Ascending aorta (tissue), 2 donors: ENCODE measurements around the gene KLHDC8B. TPM values are rescaled to one million over a fixed set of nuclear protein-coding genes. Genes with fewer than 3 reads are reported as not detected.

Experiments
- DNase-seq, 2 donors: peaks; one replicate each; pipeline ENCODE4 v3.0.0-alpha.2; 2019; ENCODE audit warnings: low spot score in 2 of 2
- H3K27ac ChIP-seq, 2 donors: fragments of 200-600 bp; sonication (generic); one replicate each; pipeline ENCODE4 v1.5.1; 2016 to 2017; ENCODE audit warnings: mild to moderate bottlenecking in 1 of 2
- H3K27me3 ChIP-seq: fragments of 200-600 bp; sonication (generic); one replicate; pipeline ENCODE4 v1.5.1; 2017
- H3K36me3 ChIP-seq, 2 donors: fragments of 200-600 bp; sonication (generic); one replicate each; pipeline ENCODE4 v1.5.1; 2016
- H3K4me1 ChIP-seq, 2 donors: fragments of 200-600 bp; sonication (generic); one replicate each; pipeline ENCODE4 v1.5.1; 2016 to 2017; ENCODE audit warnings: mild to moderate bottlenecking in 1 of 2
- H3K4me3 ChIP-seq, 2 donors: fragments of 200-600 bp; sonication (generic); one replicate each; pipeline ENCODE4 v1.5.1; 2016 to 2017; ENCODE audit warnings: mild to moderate bottlenecking in 1 of 2
- H3K9me3 ChIP-seq, 2 donors: fragments of 200-600 bp; sonication (generic); one replicate each; pipeline ENCODE4 v1.5.1; 2016
- CTCF ChIP-seq, 3 experiments: fragments of 200-600 bp in 2 of 3; fragments of 450-650 bp in 1 of 3; sonication (generic) in 2 of 3; IDR thresholded peaks; one replicate each; pipeline ENCODE4 v1.5.1; 2016 to 2019; ENCODE audit warnings: antibody characterized with exemption in 3 of 3, mild to moderate bottlenecking in 1 of 3, moderate library complexity in 1 of 3
- intact Hi-C: fragments of 100-400 bp; cut with DNase I; formaldehyde crosslinking; loops from one replicate; pipeline ENCODE4 v1.15.1; 2023
- total RNA-seq: library from RNA; depleted of rRNA; stranded (reverse); fragments of >200 nt; gene quantifications from one replicate; pipeline ENCODE4 v1.1.0, GENCODE V29; 2016

The KLHDC8B gene
- total RNA-seq, 1 donor from 2014 or later = 57.5 TPM

- DNase-seq = no peak
- no peaks in the 10 kb centered on the region for H3K36me3 ChIP-seq
- TF ChIP-seq CTCF (IDR thresholded peaks at IDR 0.05) = no peak
- no peaks in the 10 kb centered on the region for H3K27me3 ChIP-seq
- H3K27ac ChIP-seq = no peak overlapping the region
- intact Hi-C loops = no loop called here
- H3K4me1 ChIP-seq = no peaks in the 10 kb centered on the region
- H3K4me3 ChIP-seq = no peak overlapping the region
- no peaks in the 10 kb centered on the region for H3K9me3 ChIP-seq
Measured at GRCh38 chr3:49191741-49192140, 20.3 kb downstream of the KLHDC8B start.

- DNase-seq = no peak
- Histone ChIP-seq H3K4me3 (no peak overlapping the region), H3K27ac (no peak overlapping the region), H3K4me1 (peaks cover 0 to 6% of the 10 kb centered on the region in 2 donors), H3K27me3 (no peaks in the 10 kb centered on the region), H3K9me3 (no peaks in the 10 kb centered on the region), H3K36me3 (no peaks in the 10 kb centered on the region)
- no peak for TF ChIP-seq CTCF (IDR thresholded peaks at IDR 0.05)
- intact Hi-C loops = loop anchor here (2.0 kb wide), 1 partner anchor 25 kb away; no protein-coding TSS in a partner anchor
Measured at GRCh38 chr3:49198161-49198560, 26.8 kb downstream of the KLHDC8B start.

- Histone ChIP-seq H3K27ac (peak overlapping the region; percentile 5 to 60), H3K27me3 (no peaks in the 10 kb centered on the region), H3K9me3 (no peaks in the 10 kb centered on the region), H3K36me3 (no peaks in the 10 kb centered on the region), H3K4me1 (peaks cover 0 to 6% of the 10 kb centered on the region in 2 donors), H3K4me3 (peak overlapping the region; percentile 46 to 72)
- TF ChIP-seq CTCF (IDR thresholded peaks at IDR 0.05) = no peak
- no peak for DNase-seq
- intact Hi-C loops = loop anchor here (2.0 kb wide), 1 partner anchor 26 kb away; no protein-coding TSS in a partner anchor
Measured at GRCh38 chr3:49198611-49199230, 27.3 kb downstream of the KLHDC8B start.

GRCh38 chr3:49199239-49199899, 28.0 kb downstream of the KLHDC8B start:
- no peak for TF ChIP-seq CTCF (IDR thresholded peaks at IDR 0.05)
- no peaks in the 10 kb centered on the region for H3K9me3 ChIP-seq
- H3K27me3 ChIP-seq = no peaks in the 10 kb centered on the region
- no peaks in the 10 kb centered on the region for H3K36me3 ChIP-seq
- DNase-seq = peak; percentile 79 to 95
- H3K4me1 ChIP-seq = peaks cover 0 to 6% of the 10 kb centered on the region in 2 donors
- peak overlapping the region; percentile 46 to 72 for H3K4me3 ChIP-seq
- H3K27ac ChIP-seq = peak overlapping the region; percentile 37 to 77
- intact Hi-C loops = loop anchor here (2.0 kb wide), 1 partner anchor 27 kb away; no protein-coding TSS in a partner anchor

- peaks cover 0 to 6% of the 10 kb centered on the region in 2 donors for H3K4me1 ChIP-seq
- H3K36me3 ChIP-seq = no peaks in the 10 kb centered on the region
- no peaks in the 10 kb centered on the region for H3K27me3 ChIP-seq
- DNase-seq = no peak
- TF ChIP-seq CTCF (IDR thresholded peaks at IDR 0.05) = no peak
- no peaks in the 10 kb centered on the region for H3K9me3 ChIP-seq
- H3K27ac ChIP-seq = peak overlapping the region; percentile 37 to 77
- intact Hi-C loops = loop anchor here (2.0 kb wide), 1 partner anchor 27 kb away; no protein-coding TSS in a partner anchor
- H3K4me3 ChIP-seq = peak overlapping the region; percentile 46 to 72
Measured at GRCh38 chr3:49199900-49200281, 28.5 kb downstream of the KLHDC8B start.
